ENCODE results near the gene PHF14.
"Not testable (repeated sequence)": the region's sequence is repeated elsewhere in the genome, so short reads cannot be mapped to it uniquely, and the experiment has no call there.

PHF14 gene

GRCh38 chr7:10990748-10991147 is 17.1 kb downstream of the PHF14 start:
- DNase-seq (ENCODE audit: low spot score) = not testable (repeated sequence)

- DNase-seq (ENCODE audit: low spot score) = not testable (repeated sequence)
These were observed 22.0 kb downstream of the PHF14 start for GRCh38 chr7:10995482-10996166.

GRCh38 chr7:10998996-10999757 is 25.5 kb downstream of the PHF14 start:
- no peak for DNase-seq (ENCODE audit: low spot score)

- no peak for DNase-seq (ENCODE audit: low spot score)
These were observed 31.5 kb downstream of the PHF14 start for GRCh38 chr7:11005202-11005601.

GRCh38 chr7:11006291-11006690 is 32.6 kb downstream of the PHF14 start:
- DNase-seq (ENCODE audit: low spot score) = no peak

GRCh38 chr7:11009631-11010030 is 36.0 kb downstream of the PHF14 start:
- no peak for DNase-seq (ENCODE audit: low spot score)

GRCh38 chr7:11021468-11021867 is 47.8 kb downstream of the PHF14 start:
- DNase-seq (ENCODE audit: low spot score) = no peak

- DNase-seq (ENCODE audit: low spot score) = no peak
These were observed 53.0 kb downstream of the PHF14 start for GRCh38 chr7:11026452-11027359.

- DNase-seq (ENCODE audit: low spot score) = no peak
These were observed 62.0 kb downstream of the PHF14 start for GRCh38 chr7:11035661-11036060.

- DNase-seq (ENCODE audit: low spot score) = no peak
These were observed 66.3 kb downstream of the PHF14 start for GRCh38 chr7:11039974-11040373.

- DNase-seq (ENCODE audit: low spot score) = no peak
These were observed 80.4 kb downstream of the PHF14 start for GRCh38 chr7:11054033-11054432.

- no peak for DNase-seq (ENCODE audit: low spot score)
These were observed 87.2 kb downstream of the PHF14 start for GRCh38 chr7:11060893-11061292.

- no peak for DNase-seq (ENCODE audit: low spot score)
These were observed 88.4 kb downstream of the PHF14 start for GRCh38 chr7:11062110-11062509.

GRCh38 chr7:11069591-11069990 is 95.9 kb downstream of the PHF14 start:
- DNase-seq (ENCODE audit: low spot score) = no peak

GRCh38 chr7:11077816-11078215 is 104.1 kb downstream of the PHF14 start:
- no peak for DNase-seq (ENCODE audit: low spot score)

GRCh38 chr7:11078247-11078834 is 104.7 kb downstream of the PHF14 start:
- no peak for DNase-seq (ENCODE audit: low spot score)

- no peak for DNase-seq (ENCODE audit: low spot score)
These were observed 106.2 kb downstream of the PHF14 start for GRCh38 chr7:11079907-11080306.

GRCh38 chr7:11082121-11082520 is 108.4 kb downstream of the PHF14 start:
- no peak for DNase-seq (ENCODE audit: low spot score)

GRCh38 chr7:11082552-11083213 is 109.0 kb downstream of the PHF14 start:
- DNase-seq (ENCODE audit: low spot score) = peak; percentile 21

- DNase-seq (ENCODE audit: low spot score) = no peak
These were observed 109.5 kb downstream of the PHF14 start for GRCh38 chr7:11083214-11083568.

GRCh38 chr7:11104578-11104977 is 130.9 kb downstream of the PHF14 start:
- DNase-seq (ENCODE audit: low spot score) = no peak

- no peak for DNase-seq (ENCODE audit: low spot score)
These were observed 136.0 kb downstream of the PHF14 start for GRCh38 chr7:11109659-11110058.
